ENCODE measurements around the gene MAP2K3. TPM values are rescaled to one million over a fixed set of nuclear protein-coding genes. Genes with fewer than 3 reads are reported as not detected.

The MAP2K3 gene
- total RNA-seq, 4 donors from 2014 or later = 15.5 to 23.4 (median 21.3) TPM

GRCh38 chr17:21245639-21246084 lies 38.8 kb upstream of the MAP2K3 start:
- TF ChIP-seq POLR2A (IDR thresholded peaks at IDR 0.05) (no peak), CTCF (IDR thresholded peaks at IDR 0.05) (no peak)
- Histone ChIP-seq H3K9me3 (no peaks in the 10 kb centered on the region), H3K27ac (no peak overlapping the region), H3K27me3 (no peaks in the 10 kb centered on the region), H3K4me3 (replicated peaks in 1 of 3) (no peak overlapping the region), H3K4me1 (peaks cover 20 to 52% of the 10 kb centered on the region in 2 donors), H3K36me3 (no peaks in the 10 kb centered on the region)
- no peak for DNase-seq
- WGBS, 2 donors = 88 to 90% methylated on average over 8 to 9 of the region's 9 CpGs
- intact Hi-C loops (cut with DNase I) = no loop called here

- H3K36me3 ChIP-seq = no peaks in the 10 kb centered on the region
- H3K9me3 ChIP-seq = no peaks in the 10 kb centered on the region
- no peak for DNase-seq
- TF ChIP-seq CTCF (IDR thresholded peaks at IDR 0.05) (no peak), POLR2A (IDR thresholded peaks at IDR 0.05) (no peak)
- no peak overlapping the region for H3K4me3 ChIP-seq (replicated peaks in 1 of 3)
- 97% methylated on average over 4 of the region's 4 CpGs for WGBS, 2 donors
- peaks cover 28 to 52% of the 10 kb centered on the region in 2 donors for H3K4me1 ChIP-seq
- intact Hi-C loops (cut with DNase I) = no loop called here
- H3K27me3 ChIP-seq = no peaks in the 10 kb centered on the region
- no peak overlapping the region for H3K27ac ChIP-seq
Measured at GRCh38 chr17:21246698-21247097, 37.8 kb upstream of the MAP2K3 start.

- Histone ChIP-seq H3K9me3 (no peaks in the 10 kb centered on the region), H3K4me1 (peaks cover 31 to 48% of the 10 kb centered on the region in 2 donors), H3K27me3 (no peaks in the 10 kb centered on the region), H3K4me3 (replicated peaks in 1 of 3) (no peak overlapping the region), H3K36me3 (no peaks in the 10 kb centered on the region), H3K27ac (no peak overlapping the region)
- WGBS, 2 donors = 90% methylated on average over 10 to 11 of the region's 12 CpGs
- no peak for DNase-seq
- intact Hi-C loops (cut with DNase I) = no loop called here
- TF ChIP-seq POLR2A (IDR thresholded peaks at IDR 0.05) (no peak), CTCF (IDR thresholded peaks at IDR 0.05) (no peak)
Measured at GRCh38 chr17:21247552-21248258, 36.8 kb upstream of the MAP2K3 start.

- intact Hi-C loops (cut with DNase I) = no loop called here
- no peaks in the 10 kb centered on the region for H3K36me3 ChIP-seq
- WGBS, 2 donors = 84 to 92% methylated on average over 4 of the region's 4 CpGs
- H3K27ac ChIP-seq = no peak overlapping the region
- no peaks in the 10 kb centered on the region for H3K27me3 ChIP-seq
- H3K4me3 ChIP-seq (replicated peaks in 1 of 3) = no peak overlapping the region
- H3K4me1 ChIP-seq = peaks cover 23 to 40% of the 10 kb centered on the region in 2 donors
- TF ChIP-seq CTCF (IDR thresholded peaks at IDR 0.05) (no peak), POLR2A (IDR thresholded peaks at IDR 0.05) (no peak)
- H3K9me3 ChIP-seq = no peaks in the 10 kb centered on the region
- no peak for DNase-seq
Measured at GRCh38 chr17:21248500-21248899, 36.0 kb upstream of the MAP2K3 start.

- WGBS, 2 donors = 89 to 90% methylated on average over 11 to 12 of the region's 12 CpGs
- TF ChIP-seq POLR2A (IDR thresholded peaks at IDR 0.05) (no peak), CTCF (IDR thresholded peaks at IDR 0.05) (no peak)
- Histone ChIP-seq H3K4me1 (peaks cover 24 to 41% of the 10 kb centered on the region in 2 donors), H3K9me3 (no peaks in the 10 kb centered on the region), H3K27me3 (no peaks in the 10 kb centered on the region), H3K27ac (no peak overlapping the region), H3K4me3 (replicated peaks in 1 of 3) (no peak overlapping the region), H3K36me3 (no peaks in the 10 kb centered on the region)
- intact Hi-C loops (cut with DNase I) = no loop called here
- DNase-seq = no peak
Measured at GRCh38 chr17:21249086-21249795, 35.3 kb upstream of the MAP2K3 start.
